HepG2 (cell line): ENCODE measurements around the gene MYO5B. TPM values are rescaled to one million over a fixed set of nuclear protein-coding genes. Genes with fewer than 3 reads are reported as not detected.

Experiments used
- ATAC-seq: fragments of 200-7000 bp; cut with Tn5 transposase; 3 replicates; pipeline ENCODE4 v1.9.1; 2020; ENCODE audit warnings: mild to moderate bottlenecking, moderate library complexity
- BruUV-seq: library from RNA; stranded (reverse); fragments of 400-500 nt; replicated peaks from 2 replicates; lab custom pipeline; 2021; lab: Mats Ljungman, UMichigan
- CTCF ChIA-PET: fragments of 300-600 bp; formaldehyde crosslinking; extraction: SDS; loops from one replicate; lab custom pipeline; 2021; ENCODE audit warnings: low total read pairs, inconsistent platforms, low intra/inter-chr PET ratio; lab: Yijun Ruan, JAX
- POLR2A ChIA-PET: fragments of 350-600 bp; sonication (Branson Sonifier 250); formaldehyde crosslinking; loops from one replicate; lab custom pipeline; 2020; ENCODE audit warnings: antibody characterized with exemption, inconsistent platforms; lab: Yijun Ruan, JAX
- DNase-seq: peaks from one replicate; pipeline ENCODE4 v3.0.0-alpha.2; 2015; ENCODE audit warnings: low spot score
- FAIRE-seq: peaks from 3 replicates; lab custom pipeline; 2011; peaks lifted over from hg19 to GRCh38; lab: Jason Lieb, UNC
- H2AFZ ChIP-seq: one replicate; pipeline ENCODE4 v1.6.1; 2011; ENCODE audit warnings: low read length, inconsistent platforms
- H3K27ac ChIP-seq: fragments of 300-600 bp; 3 replicates; pipeline ENCODE4 v1.8.0; 2011; ENCODE audit warnings: mixed run types, mild to moderate bottlenecking, mixed read lengths, low read length, inconsistent platforms; ENCODE audit not compliant: insufficient read depth; ENCODE audit errors: extremely low read length
- H3K27me3 ChIP-seq, 2 experiments: fragments of 200-600 bp in 1 of 2; 2 replicates in 1 of 2; 3 replicates in 1 of 2; pipeline versions ENCODE4 v1.6.0 to v1.8.0; 2011; ENCODE audit warnings: low read length in 2 of 2, mild to moderate bottlenecking in 2 of 2, moderate library complexity in 2 of 2, inconsistent platforms in 1 of 2; ENCODE audit not compliant: insufficient read depth in 2 of 2, control insufficient read depth in 1 of 2
- H3K36me3 ChIP-seq, 2 experiments: fragments of 200-600 bp in 1 of 2; replicated peaks in 1 of 2; 2 replicates in 1 of 2; 3 replicates in 1 of 2; pipeline versions ENCODE4 v1.5.1 to v1.8.0; 2011; ENCODE audit warnings: low read length in 2 of 2, inconsistent platforms in 1 of 2; ENCODE audit not compliant: insufficient read depth in 2 of 2, control insufficient read depth in 1 of 2
- H3K4me1 ChIP-seq: 2 replicates; pipeline ENCODE4 v1.5.1; 2012; ENCODE audit warnings: low read length, inconsistent platforms; ENCODE audit not compliant: insufficient read depth
- H3K4me2 ChIP-seq: 2 replicates; pipeline ENCODE4 v1.6.0; 2011; ENCODE audit warnings: low read depth, low read length, inconsistent platforms
- H3K4me3 ChIP-seq, 3 experiments: fragments of 200-600 bp in 1 of 3; sonication (generic), shearing (Covaris generic) in 1 of 3; replicated peaks in 1 of 3; 2 replicates each; pipeline ENCODE4 v1.5.1; 2011 to 2016; ENCODE audit warnings: low read length in 3 of 3, inconsistent platforms in 2 of 3, low read depth in 2 of 3, mild to moderate bottlenecking in 2 of 3, control low read depth in 1 of 3, mixed read lengths in 1 of 3; ENCODE audit not compliant: insufficient read depth in 1 of 3
- H3K79me2 ChIP-seq: one replicate; pipeline ENCODE4 v1.6.1; 2011; ENCODE audit warnings: low read length, inconsistent platforms; ENCODE audit not compliant: insufficient read depth
- H3K9ac ChIP-seq: 2 replicates; pipeline ENCODE4 v1.6.0; 2011; ENCODE audit warnings: mild to moderate bottlenecking, low read depth, low read length, inconsistent platforms; ENCODE audit not compliant: insufficient read depth
- H3K9me3 ChIP-seq: 2 replicates; pipeline ENCODE4 v1.5.1; 2012; ENCODE audit warnings: mild to moderate bottlenecking, low read length
- H4K20me1 ChIP-seq: 2 replicates; pipeline ENCODE4 v1.6.0; 2011; ENCODE audit warnings: inconsistent platforms, mild to moderate bottlenecking, low read length, moderate library complexity; ENCODE audit not compliant: insufficient read depth
- BORCS8-MEF2B ChIP-seq: sonication (generic); formaldehyde crosslinking; IDR thresholded peaks from 2 replicates; pipeline ENCODE4 v1.8.0; 2022; ENCODE audit warnings: mild to moderate bottlenecking, missing genetic modification reagents
- ELF4 ChIP-seq: sonication (generic); formaldehyde crosslinking; IDR thresholded peaks from 2 replicates; pipeline ENCODE4 v1.5.0; 2020; ENCODE audit warnings: missing genetic modification reagents, mild to moderate bottlenecking, moderate library complexity, borderline replicate concordance
- NCOA5 ChIP-seq: sonication (generic); formaldehyde crosslinking; IDR thresholded peaks from 2 replicates; pipeline ENCODE4 v1.4.0; 2020; ENCODE audit warnings: missing genetic modification reagents
- ONECUT2 ChIP-seq: sonication (generic); formaldehyde crosslinking; IDR thresholded peaks from 2 replicates; pipeline ENCODE4 v1.4.0; 2020; ENCODE audit warnings: missing genetic modification reagents
- RCOR2 ChIP-seq: IDR thresholded peaks from 2 replicates; pipeline ENCODE4 v1.6.1; 2016; ENCODE audit warnings: missing biosample characterization, missing genetic modification reagents
- SOX6 ChIP-seq, 2 experiments: fragments of 450-650 bp in 1 of 2; sonication (generic) in 1 of 2; formaldehyde crosslinking in 1 of 2; IDR thresholded peaks; 2 replicates each; pipeline versions ENCODE4 v1.4.0 to v1.6.1; 2017 to 2020; ENCODE audit warnings: antibody characterized with exemption in 1 of 2, mild to moderate bottlenecking in 1 of 2, missing genetic modification reagents in 1 of 2
- TGIF2 ChIP-seq: IDR thresholded peaks from 2 replicates; pipeline ENCODE4 v1.6.1; 2016; ENCODE audit warnings: control low read depth, missing compliant biosample characterization
- ZEB1 ChIP-seq: IDR thresholded peaks from 2 replicates; pipeline ENCODE4 v1.6.1; 2012; ENCODE audit warnings: mild to moderate bottlenecking, low read depth, inconsistent platforms; ENCODE audit not compliant: insufficient replicate concordance
- ZNF335 ChIP-seq: sonication (generic); formaldehyde crosslinking; IDR thresholded peaks from 2 replicates; pipeline ENCODE4 v1.4.0; 2020; ENCODE audit warnings: missing genetic modification reagents
- ZNF343 ChIP-seq: sonication (generic); formaldehyde crosslinking; IDR thresholded peaks from 2 replicates; pipeline ENCODE4 v1.4.0; 2020; ENCODE audit warnings: mild to moderate bottlenecking, missing genetic modification reagents
- ZNF430 ChIP-seq: sonication (generic); formaldehyde crosslinking; IDR thresholded peaks from 2 replicates; pipeline ENCODE4 v1.9.0; 2021; ENCODE audit warnings: mild to moderate bottlenecking, missing genetic modification reagents
- ZNF460 ChIP-seq: sonication (generic); formaldehyde crosslinking; IDR thresholded peaks from 2 replicates; pipeline ENCODE4 v1.5.1; 2020; ENCODE audit warnings: missing genetic modification reagents, mild to moderate bottlenecking, borderline replicate concordance
- ZNF878 ChIP-seq: sonication (generic); formaldehyde crosslinking; IDR thresholded peaks from 2 replicates; pipeline ENCODE4 v1.8.1; 2023; ENCODE audit warnings: mild to moderate bottlenecking, missing genetic modification reagents, moderate library complexity
- ZNF879 ChIP-seq: sonication (generic); formaldehyde crosslinking; IDR thresholded peaks from 2 replicates; pipeline ENCODE4 v1.8.1; 2023; ENCODE audit warnings: missing genetic modification reagents
- WGBS: methylation state at CpG from one replicate; pipeline ENCODE4 v1.1.6; 2017; ENCODE audit warnings: low lambda C conversion rate; 5-methylcytosine and 5-hydroxymethylcytosine counted together
- in situ Hi-C: cut with HindIII; loops from 2 replicates; pipeline ENCODE4 v1.10.0; 2017; ENCODE audit warnings: low pct_unique_long_range_greater_than_20kb; ENCODE audit not compliant: extremely low pct_ligation_motif_present
- intact Hi-C: fragments of 100-400 bp; cut with micrococcal nuclease; formaldehyde crosslinking; loops from one replicate; pipeline ENCODE4 v1.10.0; 2022; ENCODE audit not compliant: unreplicated experiment
- polyA plus RNA-seq, 8 experiments: library from polyadenylated mRNA; depleted of rRNA in 3 of 8; stranded (reverse) in 7 of 8; unstranded in 1 of 8; fragments of >200 nt; fragmentation: Illumina TruSeq in 4 of 8; extraction: Trizol in 4 of 8; gene quantifications; 2 replicates each; pipeline versions ENCODE4 v1.2.1 to v1.2.3, GENCODE V29; 2011 to 2016; ENCODE audit warnings: low read depth in 4 of 8, missing spikeins in 1 of 8, mixed read lengths in 1 of 8; ENCODE audit not compliant: insufficient read depth in 1 of 8
- total RNA-seq, 5 experiments: library from RNA; depleted of rRNA; stranded (reverse); fragments of >200 nt; fragmentation: Illumina TruSeq; extraction: Trizol; gene quantifications; 2 replicates each; pipeline ENCODE4 v1.2.3, GENCODE V29; 2016; ENCODE audit warnings: low read depth in 1 of 5
- TF ChIP-seq, protein P1 (sequence below): fragments of 450-650 bp; IDR thresholded peaks from 2 replicates; pipeline ENCODE4 v1.6.1; 2016
- TF ChIP-seq, protein P2 (sequence below): sonication (generic); formaldehyde crosslinking; IDR thresholded peaks from 2 replicates; pipeline ENCODE4 v1.4.0; 2020; ENCODE audit warnings: missing genetic modification reagents

MYO5B gene
- total and polyA plus RNA-seq, 2 of the 13 experiments (the other 11 are each of a cell fraction or from before 2014, with no cell fraction given) = 13.1 to 24.0 TPM

DNA sequence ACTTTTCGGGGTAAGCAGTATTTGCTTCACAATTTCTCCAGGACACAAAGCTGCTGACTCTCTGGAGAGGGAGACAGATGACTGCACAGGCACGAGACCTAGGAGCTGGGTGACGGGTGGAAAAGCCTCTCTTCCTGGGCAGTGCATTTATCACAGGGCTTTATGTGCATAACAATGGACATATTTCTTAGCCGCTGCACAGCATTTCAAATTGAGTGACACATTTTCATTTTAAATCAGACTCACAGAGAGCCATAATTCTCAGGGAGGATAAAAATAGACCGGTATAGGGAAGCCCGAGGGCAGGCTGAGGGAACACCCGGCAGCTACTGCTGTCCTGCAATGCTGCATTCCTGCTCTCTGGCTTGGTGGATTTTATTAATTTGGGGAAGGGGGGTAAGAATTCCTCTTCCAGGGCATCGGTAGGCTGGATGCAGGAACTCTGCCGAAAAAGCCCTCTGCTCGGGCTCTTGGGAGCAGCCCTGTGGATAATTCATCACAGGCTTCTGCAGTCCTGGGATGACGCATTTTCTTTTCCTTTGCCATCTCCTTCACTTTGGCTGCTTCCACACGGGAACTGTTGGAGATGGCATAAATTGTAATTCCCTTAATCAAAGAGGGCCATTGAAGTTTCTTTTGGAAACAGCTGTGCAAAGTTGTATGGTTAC is 273.5 kb downstream of the MYO5B start:
- POLR2A ChIA-PET = no interaction called here
- Histone ChIP-seq H2AFZ (no peak overlapping the region), H3K9ac (no peak overlapping the region), H4K20me1 (no peaks in the 10 kb centered on the region), H3K9me3 (no peaks in the 10 kb centered on the region), H3K4me3 (no peak overlapping the region), H3K4me1 (peaks cover 11% of the 10 kb centered on the region), H3K27ac (no peak overlapping the region), H3K36me3 (peaks cover 0 to 11% of the 10 kb centered on the region in 2 experiments; a peak in 2 of 5 replicates), H3K27me3 (no peaks in the 10 kb centered on the region), H3K4me2 (no peak overlapping the region), H3K79me2 (no peaks in the 10 kb centered on the region)
- BruUV-seq = no TSS peak
- in situ Hi-C loops (no loop called here), intact Hi-C loops (no loop called here)
- FAIRE-seq (no peak), ATAC-seq (no peak), DNase-seq (no peak)
- TF ChIP-seq RCOR2 (CRISPR knock-in tag) (no peak), ZEB1 (no peak)
- CTCF ChIA-PET = no interaction called here
- WGBS = 90% methylated on average over 12 of the region's 12 CpGs

DNA sequence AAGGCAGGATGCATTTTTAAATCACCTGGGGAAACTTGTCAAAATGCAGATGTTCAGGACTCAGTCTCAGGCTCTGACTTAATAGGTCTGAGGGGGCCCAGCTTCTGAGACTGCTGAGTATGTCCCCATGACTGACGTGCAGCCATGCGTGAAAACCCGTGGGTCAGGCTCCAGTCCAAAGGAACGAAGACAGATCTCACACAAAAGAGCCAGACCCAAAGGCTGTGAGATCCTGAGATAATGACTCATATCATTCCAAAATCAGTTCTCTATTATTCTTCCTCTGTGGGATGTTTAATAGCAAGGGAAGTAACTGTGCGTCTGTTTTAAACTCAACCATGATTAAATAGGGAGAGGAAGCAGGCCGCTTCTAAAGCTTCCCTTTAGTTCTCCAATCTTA is 274.2 kb downstream of the MYO5B start:
- BruUV-seq = no TSS peak
- CTCF ChIA-PET = no interaction called here
- Histone ChIP-seq H3K4me3 (no peak overlapping the region), H3K9ac (no peak overlapping the region), H2AFZ (no peak overlapping the region), H3K27me3 (no peaks in the 10 kb centered on the region), H3K9me3 (no peaks in the 10 kb centered on the region), H3K27ac (no peak overlapping the region), H3K4me2 (no peak overlapping the region), H3K36me3 (peaks cover 0 to 11% of the 10 kb centered on the region in 2 experiments; a peak in 2 of 5 replicates), H3K79me2 (no peaks in the 10 kb centered on the region), H4K20me1 (no peaks in the 10 kb centered on the region), H3K4me1 (peaks cover 16% of the 10 kb centered on the region)
- intact Hi-C loops = no loop called here
- ATAC-seq (no peak), FAIRE-seq (no peak), DNase-seq (no peak)
- in situ Hi-C loops = no loop called here
- POLR2A ChIA-PET = no interaction called here
- 86% methylated on average over 6 of the region's 6 CpGs for WGBS
- TF ChIP-seq NCOA5 = no peak
- TF ChIP-seq ZNF460 (CRISPR knock-in tag) = no peak
- TF ChIP-seq ZNF430 (CRISPR knock-in tag) = no peak
- no peak for TF ChIP-seq ZNF879 (CRISPR knock-in tag)
- no peak for TF ChIP-seq ZNF343
- TF ChIP-seq ZNF335 (CRISPR knock-in tag) = no peak
- TF ChIP-seq, protein P1, sequence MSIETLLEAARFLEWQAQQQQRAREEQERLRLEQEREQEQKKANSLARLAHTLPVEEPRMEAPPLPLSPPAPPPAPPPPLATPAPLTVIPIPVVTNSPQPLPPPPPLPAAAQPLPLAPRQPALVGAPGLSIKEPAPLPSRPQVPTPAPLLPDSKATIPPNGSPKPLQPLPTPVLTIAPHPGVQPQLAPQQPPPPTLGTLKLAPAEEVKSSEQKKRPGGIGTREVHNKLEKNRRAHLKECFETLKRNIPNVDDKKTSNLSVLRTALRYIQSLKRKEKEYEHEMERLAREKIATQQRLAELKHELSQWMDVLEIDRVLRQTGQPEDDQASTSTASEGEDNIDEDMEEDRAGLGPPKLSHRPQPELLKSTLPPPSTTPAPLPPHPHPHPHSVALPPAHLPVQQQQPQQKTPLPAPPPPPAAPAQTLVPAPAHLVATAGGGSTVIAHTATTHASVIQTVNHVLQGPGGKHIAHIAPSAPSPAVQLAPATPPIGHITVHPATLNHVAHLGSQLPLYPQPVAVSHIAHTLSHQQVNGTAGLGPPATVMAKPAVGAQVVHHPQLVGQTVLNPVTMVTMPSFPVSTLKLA = no peak
- no peak for TF ChIP-seq ELF4
- TF ChIP-seq, protein P2, sequence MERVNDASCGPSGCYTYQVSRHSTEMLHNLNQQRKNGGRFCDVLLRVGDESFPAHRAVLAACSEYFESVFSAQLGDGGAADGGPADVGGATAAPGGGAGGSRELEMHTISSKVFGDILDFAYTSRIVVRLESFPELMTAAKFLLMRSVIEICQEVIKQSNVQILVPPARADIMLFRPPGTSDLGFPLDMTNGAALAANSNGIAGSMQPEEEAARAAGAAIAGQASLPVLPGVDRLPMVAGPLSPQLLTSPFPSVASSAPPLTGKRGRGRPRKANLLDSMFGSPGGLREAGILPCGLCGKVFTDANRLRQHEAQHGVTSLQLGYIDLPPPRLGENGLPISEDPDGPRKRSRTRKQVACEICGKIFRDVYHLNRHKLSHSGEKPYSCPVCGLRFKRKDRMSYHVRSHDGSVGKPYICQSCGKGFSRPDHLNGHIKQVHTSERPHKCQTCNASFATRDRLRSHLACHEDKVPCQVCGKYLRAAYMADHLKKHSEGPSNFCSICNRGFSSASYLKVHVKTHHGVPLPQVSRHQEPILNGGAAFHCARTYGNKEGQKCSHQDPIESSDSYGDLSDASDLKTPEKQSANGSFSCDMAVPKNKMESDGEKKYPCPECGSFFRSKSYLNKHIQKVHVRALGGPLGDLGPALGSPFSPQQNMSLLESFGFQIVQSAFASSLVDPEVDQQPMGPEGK = no peak
- TF ChIP-seq TGIF2 = no peak
- no peak for TF ChIP-seq ZNF878 (CRISPR knock-in tag)
- TF ChIP-seq ONECUT2 (CRISPR knock-in tag) = no peak
- TF ChIP-seq BORCS8-MEF2B = no peak
- TF ChIP-seq SOX6 (IDR thresholded peaks at IDR 0.05) = no peak
- no peak for TF ChIP-seq SOX6 (CRISPR knock-in tag; IDR thresholded peaks at IDR 0.05)
